PC-9 (cell line): ENCODE measurements around the gene HCRT.

Experiments used
- EZH2 ChIP-seq: fragments of 200-600 bp; sonication (generic); IDR thresholded peaks from 2 replicates; pipeline ENCODE4 v1.8.0; 2017; ENCODE audit warnings: antibody characterized with exemption, low read depth
- TF ChIP-seq, protein P1 (sequence below): fragments of 200-600 bp; sonication (generic); conservative IDR thresholded peaks from 2 replicates; pipeline ENCODE4 v1.6.1; 2017; ENCODE audit warnings: mixed run types, antibody characterized with exemption, mild to moderate bottlenecking, moderate library complexity

- TF ChIP-seq, protein P1, sequence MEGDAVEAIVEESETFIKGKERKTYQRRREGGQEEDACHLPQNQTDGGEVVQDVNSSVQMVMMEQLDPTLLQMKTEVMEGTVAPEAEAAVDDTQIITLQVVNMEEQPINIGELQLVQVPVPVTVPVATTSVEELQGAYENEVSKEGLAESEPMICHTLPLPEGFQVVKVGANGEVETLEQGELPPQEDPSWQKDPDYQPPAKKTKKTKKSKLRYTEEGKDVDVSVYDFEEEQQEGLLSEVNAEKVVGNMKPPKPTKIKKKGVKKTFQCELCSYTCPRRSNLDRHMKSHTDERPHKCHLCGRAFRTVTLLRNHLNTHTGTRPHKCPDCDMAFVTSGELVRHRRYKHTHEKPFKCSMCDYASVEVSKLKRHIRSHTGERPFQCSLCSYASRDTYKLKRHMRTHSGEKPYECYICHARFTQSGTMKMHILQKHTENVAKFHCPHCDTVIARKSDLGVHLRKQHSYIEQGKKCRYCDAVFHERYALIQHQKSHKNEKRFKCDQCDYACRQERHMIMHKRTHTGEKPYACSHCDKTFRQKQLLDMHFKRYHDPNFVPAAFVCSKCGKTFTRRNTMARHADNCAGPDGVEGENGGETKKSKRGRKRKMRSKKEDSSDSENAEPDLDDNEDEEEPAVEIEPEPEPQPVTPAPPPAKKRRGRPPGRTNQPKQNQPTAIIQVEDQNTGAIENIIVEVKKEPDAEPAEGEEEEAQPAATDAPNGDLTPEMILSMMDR, result no peak
- TF ChIP-seq EZH2, result no peak
Observed at GRCh38 chr17:42199416-42200011, 14.3 kb upstream of the HCRT start.
